GM06990 (cell line): Measurements from ENCODE around the gene ERICH2.
"Not testable (repeated sequence)": the region's sequence is repeated elsewhere in the genome, so short reads cannot be mapped to it uniquely, and the experiment has no call there.

Experiments
- DNase-seq: peaks from one replicate; pipeline ENCODE4 v3.0.0-alpha.2; 2011; ENCODE audit not compliant: insufficient read length; ENCODE audit errors: extremely low read depth
- H3K27me3 ChIP-seq: replicated peaks from 2 replicates; pipeline ENCODE4 v1.6.0; 2011; ENCODE audit warnings: low read length; ENCODE audit not compliant: control insufficient read depth, insufficient read depth
- H3K36me3 ChIP-seq: 2 replicates; pipeline ENCODE4 v1.5.1; 2011; ENCODE audit warnings: low read length; ENCODE audit not compliant: control insufficient read depth, insufficient read depth
- H3K4me3 ChIP-seq: replicated peaks from 2 replicates; pipeline ENCODE4 v1.5.1; 2011; ENCODE audit warnings: low read depth, mild to moderate bottlenecking, control low read depth, low read length
- TF ChIP-seq, protein P1 (sequence below): IDR thresholded peaks from 2 replicates; pipeline ENCODE4 v1.5.1; 2011; ENCODE audit warnings: low read length, control low read depth, mild to moderate bottlenecking, inconsistent platforms; ENCODE audit not compliant: insufficient read depth, poor library complexity, severe bottlenecking

ERICH2 gene

DNA sequence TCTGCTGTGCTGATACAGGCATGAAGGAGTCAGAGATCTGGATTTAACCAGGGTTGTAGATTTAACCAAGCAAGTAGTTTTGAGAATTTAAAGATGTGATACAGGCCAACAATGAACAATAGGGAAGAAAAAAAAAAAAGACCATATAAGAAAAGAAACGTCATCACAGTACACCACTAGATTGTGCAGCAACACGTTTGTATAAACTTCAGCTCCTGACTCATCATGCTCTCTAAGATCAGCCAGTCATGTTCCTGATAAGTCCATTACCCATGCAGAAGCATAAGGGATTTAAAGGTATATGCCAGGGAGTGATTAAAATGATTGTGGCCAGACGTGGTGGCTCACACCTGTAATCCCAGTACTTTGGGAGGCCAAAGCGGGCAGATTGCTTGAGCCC, 22.3 kb upstream of the ERICH2 start:
- TF ChIP-seq, protein P1, sequence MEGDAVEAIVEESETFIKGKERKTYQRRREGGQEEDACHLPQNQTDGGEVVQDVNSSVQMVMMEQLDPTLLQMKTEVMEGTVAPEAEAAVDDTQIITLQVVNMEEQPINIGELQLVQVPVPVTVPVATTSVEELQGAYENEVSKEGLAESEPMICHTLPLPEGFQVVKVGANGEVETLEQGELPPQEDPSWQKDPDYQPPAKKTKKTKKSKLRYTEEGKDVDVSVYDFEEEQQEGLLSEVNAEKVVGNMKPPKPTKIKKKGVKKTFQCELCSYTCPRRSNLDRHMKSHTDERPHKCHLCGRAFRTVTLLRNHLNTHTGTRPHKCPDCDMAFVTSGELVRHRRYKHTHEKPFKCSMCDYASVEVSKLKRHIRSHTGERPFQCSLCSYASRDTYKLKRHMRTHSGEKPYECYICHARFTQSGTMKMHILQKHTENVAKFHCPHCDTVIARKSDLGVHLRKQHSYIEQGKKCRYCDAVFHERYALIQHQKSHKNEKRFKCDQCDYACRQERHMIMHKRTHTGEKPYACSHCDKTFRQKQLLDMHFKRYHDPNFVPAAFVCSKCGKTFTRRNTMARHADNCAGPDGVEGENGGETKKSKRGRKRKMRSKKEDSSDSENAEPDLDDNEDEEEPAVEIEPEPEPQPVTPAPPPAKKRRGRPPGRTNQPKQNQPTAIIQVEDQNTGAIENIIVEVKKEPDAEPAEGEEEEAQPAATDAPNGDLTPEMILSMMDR, result no peak
- no peaks in the 10 kb centered on the region for H3K36me3 ChIP-seq
- H3K4me3 ChIP-seq, result no peak overlapping the region
- DNase-seq, result no peak
- no peaks in the 10 kb centered on the region for H3K27me3 ChIP-seq

DNA sequence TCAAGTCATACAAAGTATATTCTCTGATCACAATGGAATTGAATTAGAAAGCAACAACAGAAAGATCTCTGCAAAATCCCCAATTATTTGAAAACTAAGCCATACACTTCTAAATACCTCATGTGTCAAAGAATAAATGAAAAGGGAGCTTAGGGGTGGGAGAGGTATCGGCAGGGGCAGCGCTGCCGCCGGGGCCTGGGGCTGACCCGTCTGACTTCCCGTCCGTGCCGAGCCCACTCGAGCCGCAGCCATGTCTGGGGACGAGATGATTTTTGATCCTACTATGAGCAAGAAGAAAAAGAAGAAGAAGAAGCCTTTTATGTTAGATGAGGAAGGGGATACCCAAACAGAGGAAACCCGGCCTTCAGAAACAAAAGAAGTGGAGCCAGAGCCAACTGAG, 18.6 kb upstream of the ERICH2 start:
- not testable (repeated sequence) for H3K36me3 ChIP-seq, DNase-seq, H3K4me3 ChIP-seq, H3K27me3 ChIP-seq

DNA sequence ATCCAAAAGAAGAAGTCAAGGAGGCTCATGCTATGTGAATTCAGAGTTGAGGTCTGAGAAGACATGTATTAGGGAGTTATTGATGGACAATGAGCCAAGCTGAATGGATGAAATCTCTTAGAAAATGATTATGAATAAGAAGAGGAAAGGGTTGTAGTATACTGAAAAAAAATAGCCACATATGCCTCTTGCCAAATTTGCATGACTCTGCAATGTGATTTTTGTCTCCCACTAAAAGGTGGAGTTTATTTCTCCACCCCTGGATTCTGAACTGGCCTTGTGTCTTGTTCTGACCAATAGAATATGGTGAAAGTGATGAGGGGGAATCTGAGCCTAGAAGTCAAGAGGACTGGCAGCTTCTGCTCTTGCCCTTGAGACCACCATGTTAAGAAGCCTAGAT, 8.6 kb upstream of the ERICH2 start:
- no peaks in the 10 kb centered on the region for H3K36me3 ChIP-seq
- H3K4me3 ChIP-seq, result no peak overlapping the region
- DNase-seq, result no peak
- H3K27me3 ChIP-seq, result no peaks in the 10 kb centered on the region
- TF ChIP-seq, protein P1, result no peak

DNA sequence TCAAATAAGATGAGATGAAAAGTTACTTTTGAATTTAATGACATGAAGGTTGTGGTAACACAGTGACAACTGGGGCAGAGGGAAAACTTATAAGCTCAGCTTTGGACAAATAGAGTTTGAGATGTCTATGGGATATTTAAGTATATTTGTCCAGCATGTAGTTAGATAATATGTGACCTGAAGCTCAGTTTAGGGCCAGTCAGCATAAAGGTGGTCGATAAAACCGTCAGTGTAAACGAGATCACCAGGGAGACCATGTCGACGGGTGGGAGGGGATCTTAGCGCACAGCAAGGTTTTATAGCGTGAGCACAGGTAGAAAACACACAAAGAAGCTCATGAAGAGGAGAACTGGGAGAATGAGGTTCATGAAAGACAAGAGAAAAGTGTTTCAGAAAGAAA, 7.4 kb upstream of the ERICH2 start:
- TF ChIP-seq, protein P1, result no peak
- Histone ChIP-seq H3K4me3 (no peak overlapping the region), H3K27me3 (no peaks in the 10 kb centered on the region), H3K36me3 (no peaks in the 10 kb centered on the region)
- DNase-seq, result no peak

DNA sequence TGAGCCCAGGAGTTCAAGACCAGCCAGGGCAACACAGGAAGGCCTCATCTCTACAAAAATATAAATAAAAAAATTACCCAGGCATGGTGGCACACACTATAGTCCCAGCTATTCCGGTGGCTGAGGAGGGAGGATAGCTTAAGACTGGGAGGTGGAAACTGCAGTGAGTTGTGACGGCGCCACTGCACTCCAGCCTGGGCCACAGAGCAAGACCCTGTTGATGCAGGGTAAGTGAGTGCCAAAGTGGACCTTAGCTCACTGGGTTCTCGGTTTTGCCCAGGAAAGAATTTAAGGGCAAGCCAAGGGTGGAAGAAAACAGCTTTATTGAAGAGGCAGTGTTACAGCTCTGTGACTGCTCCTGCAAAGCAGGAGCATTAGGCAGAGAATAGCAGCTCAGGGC, 6.9 kb upstream of the ERICH2 start:
- DNase-seq, result no peak
- Histone ChIP-seq H3K27me3 (no peaks in the 10 kb centered on the region), H3K36me3 (no peaks in the 10 kb centered on the region), H3K4me3 (no peak overlapping the region)
- TF ChIP-seq, protein P1, result no peak

DNA sequence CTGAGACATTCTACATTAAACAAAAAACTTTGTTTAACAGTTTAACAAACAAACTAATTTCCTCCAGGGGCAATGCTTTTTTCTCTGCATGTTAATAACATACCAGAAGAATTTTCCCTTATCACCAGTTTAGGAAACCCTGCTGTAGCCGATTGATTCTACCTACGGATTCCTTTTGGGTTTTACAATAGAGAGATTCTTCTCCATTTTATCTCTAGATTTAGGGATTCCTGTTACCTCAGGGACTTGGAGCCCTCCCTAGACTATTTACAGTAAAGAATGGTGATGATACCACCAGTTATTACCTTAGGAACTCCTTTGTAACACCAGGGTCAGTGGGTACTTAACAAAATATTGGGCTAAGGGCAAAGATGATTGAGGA, 5.3 kb upstream of the ERICH2 start:
- Histone ChIP-seq H3K4me3 (no peak overlapping the region), H3K36me3 (no peaks in the 10 kb centered on the region), H3K27me3 (no peaks in the 10 kb centered on the region)
- TF ChIP-seq, protein P1, result no peak
- no peak for DNase-seq
